ENCODE results near the gene TRPV5. TPM values are rescaled to one million over a fixed set of nuclear protein-coding genes. Genes with fewer than 3 reads are reported as not detected.

Gene TRPV5
- total RNA-seq, 1 donor from 2014 or later = not detected

DNA sequence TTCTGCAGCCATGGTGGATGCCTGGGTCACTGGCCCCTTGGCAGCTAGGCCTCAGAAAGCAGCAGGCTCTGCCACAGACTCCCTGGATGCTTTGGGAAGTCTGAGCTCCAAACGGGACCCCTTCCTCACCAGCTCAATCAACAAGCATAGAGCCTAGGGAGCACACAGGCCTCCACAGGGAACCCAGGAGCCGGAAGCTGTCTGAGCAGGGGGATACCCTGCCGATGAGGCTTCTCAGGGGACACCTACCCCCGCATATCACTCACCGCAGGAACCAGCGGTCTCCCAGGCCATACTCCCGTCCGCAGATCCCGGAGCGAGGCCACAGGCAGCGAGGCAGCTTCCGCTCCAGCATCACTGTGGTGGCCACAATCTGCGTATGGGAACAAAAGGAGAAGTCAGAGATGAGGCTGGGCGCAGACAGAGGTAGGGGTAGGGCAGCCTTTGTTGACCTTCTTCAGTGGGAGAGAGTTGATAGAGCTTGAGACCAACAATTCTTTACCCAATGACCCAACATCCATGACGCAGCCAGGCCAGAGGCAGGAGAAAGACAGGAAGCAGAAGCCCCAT is 61.4 kb downstream of the TRPV5 start:
- DNase-seq = no peak
- Histone ChIP-seq H3K9me3 (no peaks in the 10 kb centered on the region), H3K27me3 (ENCODE audit: low read depth) (no peaks in the 10 kb centered on the region), H3K36me3 (no peaks in the 10 kb centered on the region), H3K4me1 (no peaks in the 10 kb centered on the region), H3K27ac (no peak overlapping the region), H3K4me3 (no peak overlapping the region)
- no peak for TF ChIP-seq CTCF (IDR thresholded peaks at IDR 0.05)
- no peak for ATAC-seq
- intact Hi-C loops (cut with DNase I) = no loop called here

- no peaks in the 10 kb centered on the region for H3K4me1 ChIP-seq
- no peak for DNase-seq
- ATAC-seq = no peak
- no peak overlapping the region for H3K27ac ChIP-seq
- H3K27me3 ChIP-seq (ENCODE audit: low read depth) = no peaks in the 10 kb centered on the region
- intact Hi-C loops (cut with DNase I) = no loop called here
- no peak for TF ChIP-seq CTCF (IDR thresholded peaks at IDR 0.05)
- H3K4me3 ChIP-seq = no peak overlapping the region
- no peaks in the 10 kb centered on the region for H3K36me3 ChIP-seq
- H3K9me3 ChIP-seq = no peaks in the 10 kb centered on the region
These were observed 62.1 kb downstream of the TRPV5 start for GRCh38 chr7:142871260-142872105.

DNA sequence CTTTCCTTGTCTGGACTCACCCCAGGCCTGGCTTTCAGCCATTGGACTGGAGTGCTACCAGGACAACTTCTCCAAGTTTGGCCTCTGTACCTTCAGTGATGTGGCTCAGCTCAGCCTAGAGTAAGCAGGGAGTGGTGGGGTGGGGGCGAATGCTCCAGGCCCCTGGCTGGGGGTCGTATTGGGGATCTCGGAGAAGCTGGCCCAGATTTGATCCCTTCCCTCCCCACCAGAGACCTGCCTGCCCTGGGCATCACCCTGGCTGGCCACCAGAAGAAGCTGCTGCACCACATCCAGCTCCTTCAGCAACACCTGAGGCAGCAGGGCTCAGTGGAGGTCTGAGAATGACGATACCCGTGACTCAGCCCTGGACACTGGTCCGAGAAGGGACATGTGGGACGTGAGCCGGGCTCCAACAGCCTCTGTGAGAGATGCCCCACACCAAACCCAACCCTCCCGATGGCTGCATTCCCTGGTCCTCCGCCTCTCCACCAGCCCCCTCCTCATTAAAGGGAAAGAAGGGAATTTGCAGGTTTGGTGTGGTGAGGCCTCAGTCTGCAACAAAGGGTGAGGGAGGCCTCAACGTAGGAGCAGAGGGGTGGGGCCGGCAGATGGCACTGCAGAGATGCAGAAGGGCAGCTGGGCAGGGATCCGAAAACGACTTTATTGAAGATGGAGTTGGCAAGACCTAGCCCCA is 62.8 kb downstream of the TRPV5 start:
- intact Hi-C loops (cut with DNase I) = no loop called here

GRCh38 chr7:142870147-142870559 is 63.4 kb downstream of the TRPV5 start:
- Histone ChIP-seq H3K36me3 (no peaks in the 10 kb centered on the region), H3K9me3 (no peaks in the 10 kb centered on the region), H3K27me3 (ENCODE audit: low read depth) (no peaks in the 10 kb centered on the region), H3K4me1 (no peaks in the 10 kb centered on the region), H3K27ac (no peak overlapping the region), H3K4me3 (no peak overlapping the region)
- no peak for DNase-seq
- ATAC-seq = no peak
- intact Hi-C loops (cut with DNase I) = no loop called here
- TF ChIP-seq CTCF (IDR thresholded peaks at IDR 0.05) = no peak

More for the DNA sequence above, 62.8 kb downstream of the TRPV5 start:
- TF ChIP-seq CTCF (IDR thresholded peaks at IDR 0.05) = no peak
- H3K9me3 ChIP-seq = no peaks in the 10 kb centered on the region
- H3K27ac ChIP-seq = no peak overlapping the region
- ATAC-seq (no peak), DNase-seq (no peak)
- no peaks in the 10 kb centered on the region for H3K36me3 ChIP-seq
- H3K4me3 ChIP-seq = no peak overlapping the region
- H3K27me3 ChIP-seq (ENCODE audit: low read depth) = no peaks in the 10 kb centered on the region
- no peaks in the 10 kb centered on the region for H3K4me1 ChIP-seq

GRCh38 chr7:142869434-142869833 is 64.1 kb downstream of the TRPV5 start:
- H3K36me3 ChIP-seq = no peaks in the 10 kb centered on the region
- H3K27ac ChIP-seq = no peak overlapping the region
- intact Hi-C loops (cut with DNase I) = no loop called here
- no peaks in the 10 kb centered on the region for H3K27me3 ChIP-seq (ENCODE audit: low read depth)
- no peak for ATAC-seq
- H3K4me1 ChIP-seq = no peaks in the 10 kb centered on the region
- DNase-seq = no peak
- H3K9me3 ChIP-seq = no peaks in the 10 kb centered on the region
- no peak for TF ChIP-seq CTCF (IDR thresholded peaks at IDR 0.05)
- H3K4me3 ChIP-seq = no peak overlapping the region
